Gastroesophageal sphincter (tissue), 3 donors: ENCODE data around the gene PTCH1.

Experiments used
- POLR2AphosphoS5 ChIP-seq: sonication (generic); formaldehyde crosslinking; IDR thresholded peaks from one replicate; pipeline ENCODE4 v1.6.1; 2017; ENCODE audit warnings: antibody characterized with exemption
- TF ChIP-seq, protein P1 (sequence below), 4 experiments: fragments of 200-600 bp in 2 of 4; fragments of 450-650 bp in 2 of 4; sonication (generic) in 1 of 4; IDR thresholded peaks; one replicate each; pipeline ENCODE4 v1.5.1; 2017 to 2019; ENCODE audit warnings: antibody characterized with exemption in 4 of 4, mild to moderate bottlenecking in 2 of 4, moderate library complexity in 2 of 4

DNA sequence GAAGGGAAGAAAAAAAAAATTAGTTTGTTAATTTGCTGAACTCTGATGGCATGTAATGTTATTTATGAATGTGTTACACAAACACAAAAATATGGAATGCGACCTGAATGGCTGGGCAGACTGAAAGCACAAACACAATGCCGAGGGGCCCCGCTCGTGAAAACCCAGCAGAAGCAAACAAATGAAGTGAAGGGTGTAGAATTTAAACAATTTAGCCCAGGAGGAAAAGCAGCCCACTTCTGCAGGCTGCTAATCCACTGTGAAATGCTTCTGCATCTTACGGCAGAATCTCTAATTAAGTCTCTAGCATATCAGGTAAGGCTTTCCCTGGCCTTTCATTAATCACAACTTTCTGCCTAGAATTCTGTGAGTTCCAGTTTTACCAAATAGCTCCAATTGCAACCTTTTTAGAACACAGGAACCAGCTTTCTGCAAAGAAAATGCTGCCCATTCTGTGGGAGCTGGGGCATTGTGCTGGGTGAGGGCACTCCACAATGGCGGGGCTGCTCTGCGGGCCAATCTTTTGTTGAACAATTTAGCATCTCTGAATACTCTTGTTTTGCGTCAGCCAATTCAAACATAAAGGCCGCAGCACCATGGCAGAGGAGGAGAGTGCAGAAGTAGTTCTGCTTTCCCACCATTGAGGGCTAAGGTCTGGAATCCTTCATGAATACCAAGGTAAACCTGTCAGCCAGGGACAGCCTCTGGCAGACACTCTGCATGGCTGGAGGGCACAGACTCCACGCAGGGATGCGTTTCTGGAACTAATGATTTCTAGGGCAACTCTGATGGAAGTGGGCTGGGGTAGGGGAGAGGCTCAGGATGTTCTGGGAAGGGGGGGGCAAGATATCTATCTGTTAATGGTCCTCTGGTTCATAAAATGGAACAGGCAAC is 66.4 kb downstream of the PTCH1 start:
- no peak for TF ChIP-seq POLR2AphosphoS5
- TF ChIP-seq, protein P1, sequence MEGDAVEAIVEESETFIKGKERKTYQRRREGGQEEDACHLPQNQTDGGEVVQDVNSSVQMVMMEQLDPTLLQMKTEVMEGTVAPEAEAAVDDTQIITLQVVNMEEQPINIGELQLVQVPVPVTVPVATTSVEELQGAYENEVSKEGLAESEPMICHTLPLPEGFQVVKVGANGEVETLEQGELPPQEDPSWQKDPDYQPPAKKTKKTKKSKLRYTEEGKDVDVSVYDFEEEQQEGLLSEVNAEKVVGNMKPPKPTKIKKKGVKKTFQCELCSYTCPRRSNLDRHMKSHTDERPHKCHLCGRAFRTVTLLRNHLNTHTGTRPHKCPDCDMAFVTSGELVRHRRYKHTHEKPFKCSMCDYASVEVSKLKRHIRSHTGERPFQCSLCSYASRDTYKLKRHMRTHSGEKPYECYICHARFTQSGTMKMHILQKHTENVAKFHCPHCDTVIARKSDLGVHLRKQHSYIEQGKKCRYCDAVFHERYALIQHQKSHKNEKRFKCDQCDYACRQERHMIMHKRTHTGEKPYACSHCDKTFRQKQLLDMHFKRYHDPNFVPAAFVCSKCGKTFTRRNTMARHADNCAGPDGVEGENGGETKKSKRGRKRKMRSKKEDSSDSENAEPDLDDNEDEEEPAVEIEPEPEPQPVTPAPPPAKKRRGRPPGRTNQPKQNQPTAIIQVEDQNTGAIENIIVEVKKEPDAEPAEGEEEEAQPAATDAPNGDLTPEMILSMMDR (IDR thresholded peaks at IDR 0.05) = no peak
